Mammary epithelial cell (primary cell): Measurements from ENCODE around the gene THOC3.
"Not testable (repeated sequence)": the region's sequence is repeated elsewhere in the genome, so short reads cannot be mapped to it uniquely, and the experiment has no call there.

Experiments used
- EZH2 ChIP-seq: IDR thresholded peaks from 2 replicates; pipeline ENCODE4 v1.6.1; 2012; ENCODE audit warnings: low read length, inconsistent platforms, borderline replicate concordance
- TF ChIP-seq, protein P1 (sequence below), 2 donors: IDR thresholded peaks in 1 of 2; conservative IDR thresholded peaks in 1 of 2; 2 replicates each; pipeline ENCODE4 v1.5.1; 2011 to 2012; ENCODE audit warnings: inconsistent platforms in 2 of 2, low read length in 2 of 2, mild to moderate bottlenecking in 2 of 2, control low read depth in 1 of 2, low read depth in 1 of 2; ENCODE audit not compliant: insufficient read depth in 1 of 2; ENCODE audit errors: extremely low read depth in 1 of 2

DNA sequence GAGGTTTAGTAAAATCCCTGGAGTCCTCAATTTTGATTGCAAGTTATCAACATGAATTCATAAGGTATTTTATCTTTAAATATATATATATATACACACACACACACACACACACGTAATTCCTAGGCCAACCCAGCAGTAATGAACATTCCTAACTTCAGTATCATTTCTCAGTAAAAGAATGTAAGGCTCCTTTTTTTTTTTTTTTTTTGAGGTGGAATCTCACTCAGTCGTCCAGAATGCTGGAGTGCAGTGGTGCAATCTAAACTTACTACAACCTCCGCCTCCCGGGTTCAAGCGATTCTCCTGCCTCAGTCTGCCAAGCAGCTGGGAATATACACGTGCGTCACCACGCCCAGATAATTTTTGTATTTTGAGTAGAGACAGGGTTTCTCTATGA lies 5.8 kb downstream of the THOC3 start:
- TF ChIP-seq, protein P1, sequence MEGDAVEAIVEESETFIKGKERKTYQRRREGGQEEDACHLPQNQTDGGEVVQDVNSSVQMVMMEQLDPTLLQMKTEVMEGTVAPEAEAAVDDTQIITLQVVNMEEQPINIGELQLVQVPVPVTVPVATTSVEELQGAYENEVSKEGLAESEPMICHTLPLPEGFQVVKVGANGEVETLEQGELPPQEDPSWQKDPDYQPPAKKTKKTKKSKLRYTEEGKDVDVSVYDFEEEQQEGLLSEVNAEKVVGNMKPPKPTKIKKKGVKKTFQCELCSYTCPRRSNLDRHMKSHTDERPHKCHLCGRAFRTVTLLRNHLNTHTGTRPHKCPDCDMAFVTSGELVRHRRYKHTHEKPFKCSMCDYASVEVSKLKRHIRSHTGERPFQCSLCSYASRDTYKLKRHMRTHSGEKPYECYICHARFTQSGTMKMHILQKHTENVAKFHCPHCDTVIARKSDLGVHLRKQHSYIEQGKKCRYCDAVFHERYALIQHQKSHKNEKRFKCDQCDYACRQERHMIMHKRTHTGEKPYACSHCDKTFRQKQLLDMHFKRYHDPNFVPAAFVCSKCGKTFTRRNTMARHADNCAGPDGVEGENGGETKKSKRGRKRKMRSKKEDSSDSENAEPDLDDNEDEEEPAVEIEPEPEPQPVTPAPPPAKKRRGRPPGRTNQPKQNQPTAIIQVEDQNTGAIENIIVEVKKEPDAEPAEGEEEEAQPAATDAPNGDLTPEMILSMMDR (conservative IDR thresholded peaks at IDR 0.05 in 1 of 2, IDR thresholded peaks at IDR 0.05 in 1 of 2; ENCODE audit: extremely low read depth in 1 of 2, insufficient read depth in 1 of 2, low read depth in 1 of 2, low read length in 2 of 2): not testable (repeated sequence)
- TF ChIP-seq EZH2: not testable (repeated sequence)
